Mesodermal cell (in vitro differentiated cells): ENCODE data around the gene FZR1.

Experiments used
- H3K27ac ChIP-seq: 2 replicates; pipeline ENCODE4 v1.7.0; 2013; ENCODE audit warnings: mild to moderate bottlenecking, low read depth, low read length, moderate library complexity; ENCODE audit not compliant: severe bottlenecking
- H3K36me3 ChIP-seq: 2 replicates; pipeline ENCODE4 v1.7.1; 2013; ENCODE audit warnings: mild to moderate bottlenecking, low read length, moderate library complexity; ENCODE audit not compliant: control insufficient read depth, insufficient read depth
- H3K4me1 ChIP-seq: one replicate; pipeline ENCODE4 v1.7.1; 2013; ENCODE audit warnings: mild to moderate bottlenecking, low read length; ENCODE audit not compliant: insufficient read depth, control insufficient read depth, poor library complexity, severe bottlenecking
- H3K4me3 ChIP-seq: 2 replicates; pipeline ENCODE4 v1.7.0; 2013; ENCODE audit warnings: low read length, control low read depth, mild to moderate bottlenecking; ENCODE audit not compliant: insufficient read depth, poor library complexity, severe bottlenecking; ENCODE audit errors: extremely low read depth
- H3K9me3 ChIP-seq: 2 replicates; pipeline ENCODE4 v1.7.1; 2013; ENCODE audit warnings: mild to moderate bottlenecking, low read length, moderate library complexity; ENCODE audit not compliant: control insufficient read depth
- WGBS, 2 experiments: methylation state at CpG; one replicate each; pipeline ENCODE4 v1.1.5; 2013; ENCODE audit warnings: missing lambda C conversion rate in 2 of 2; ENCODE audit not compliant: insufficient coverage in 2 of 2; 5-methylcytosine and 5-hydroxymethylcytosine counted together

Gene FZR1

DNA sequence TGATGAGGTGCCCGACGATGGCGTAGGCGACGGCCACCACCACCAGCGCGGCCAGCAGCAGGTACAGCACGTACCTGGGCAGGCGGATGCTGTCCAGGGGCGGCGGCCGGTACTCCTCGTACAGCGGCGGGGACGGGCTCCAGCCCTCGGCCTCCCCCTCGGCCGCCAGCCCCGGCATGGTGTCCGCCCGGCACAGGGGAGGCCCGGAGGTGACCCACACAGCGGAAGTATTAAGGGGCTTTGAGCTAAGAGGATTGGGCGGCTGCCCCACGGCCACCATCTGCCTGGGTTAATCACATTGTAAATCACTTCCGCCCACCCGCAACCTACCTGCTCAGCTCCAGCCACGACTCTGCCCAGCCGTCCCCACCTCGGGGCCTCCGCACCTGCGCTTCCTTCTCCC is 22.9 kb upstream of the FZR1 start, which contains the start of gene SMIM44:
Gene SMIM44 (minus strand): TSS at position 216 of the 403 bp plus-strand sequence. CDS start 38 bp downstream, at position 178.
- Histone ChIP-seq H3K4me3 (no peak within 1 kb of the TSS), H3K4me1 (no peaks in the 10 kb centered on the region), H3K36me3 (peaks cover 4% of the 10 kb centered on the region), H3K27ac (no peak within 1 kb of the TSS), H3K9me3 (no peaks in the 10 kb centered on the region)
- WGBS, 2 experiments = 92 to 96% methylated on average over 22 to 27 of the region's 33 CpGs

- no peak overlapping the region for H3K27ac ChIP-seq
- no peak overlapping the region for H3K4me3 ChIP-seq
These were observed 14.6 kb upstream of the FZR1 start for GRCh38 chr19:3491396-3492119.

DNA sequence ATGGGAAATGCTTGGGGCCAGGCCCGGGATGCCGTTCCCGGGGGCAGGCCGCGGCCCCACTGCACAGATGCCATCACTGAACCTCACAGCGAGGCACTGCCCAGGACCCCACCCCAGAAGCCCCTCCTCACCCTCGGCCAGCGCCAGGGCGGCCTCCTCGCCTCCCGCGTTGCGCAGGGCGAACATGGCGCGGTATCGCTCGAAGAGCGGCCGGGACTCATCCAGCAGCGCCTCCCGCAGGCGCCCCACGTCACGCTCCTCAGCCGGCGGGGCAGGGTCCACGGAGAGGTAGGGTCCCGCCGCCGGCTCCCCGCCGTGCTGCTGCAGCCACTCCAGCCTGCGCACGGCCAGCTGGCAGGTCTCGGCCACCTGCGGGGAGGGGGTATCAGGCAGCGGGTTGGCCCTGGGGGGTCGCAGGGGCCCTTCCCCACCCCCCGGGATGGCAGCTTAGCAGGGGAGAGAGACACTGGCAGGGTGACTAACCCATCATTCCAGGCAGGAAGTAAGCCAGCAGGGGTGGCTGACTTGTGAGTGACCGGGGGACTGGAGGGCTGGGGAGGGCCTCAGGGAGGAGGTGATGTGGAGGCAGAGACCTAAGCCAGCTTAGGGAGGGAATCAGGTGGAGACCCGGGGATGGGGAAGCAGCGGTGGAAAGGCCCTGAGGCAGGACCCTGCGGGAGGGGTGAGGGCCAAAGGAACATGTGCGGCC is 13.8 kb upstream of the FZR1 start:
- Histone ChIP-seq H3K27ac (no peak overlapping the region), H3K9me3 (no peaks in the 10 kb centered on the region), H3K4me1 (no peaks in the 10 kb centered on the region), H3K4me3 (no peak overlapping the region), H3K36me3 (peaks cover 55% of the 10 kb centered on the region)
- 94 to 96% methylated on average over 40 of the region's 45 CpGs for WGBS, 2 experiments

More at GRCh38 chr19:3491396-3492119, 14.6 kb upstream of the FZR1 start:
- Histone ChIP-seq H3K4me1 (no peaks in the 10 kb centered on the region), H3K36me3 (peaks cover 49% of the 10 kb centered on the region), H3K9me3 (no peaks in the 10 kb centered on the region)
- WGBS, 2 experiments = 97 to 98% methylated on average over 37 to 51 of the region's 55 CpGs

DNA sequence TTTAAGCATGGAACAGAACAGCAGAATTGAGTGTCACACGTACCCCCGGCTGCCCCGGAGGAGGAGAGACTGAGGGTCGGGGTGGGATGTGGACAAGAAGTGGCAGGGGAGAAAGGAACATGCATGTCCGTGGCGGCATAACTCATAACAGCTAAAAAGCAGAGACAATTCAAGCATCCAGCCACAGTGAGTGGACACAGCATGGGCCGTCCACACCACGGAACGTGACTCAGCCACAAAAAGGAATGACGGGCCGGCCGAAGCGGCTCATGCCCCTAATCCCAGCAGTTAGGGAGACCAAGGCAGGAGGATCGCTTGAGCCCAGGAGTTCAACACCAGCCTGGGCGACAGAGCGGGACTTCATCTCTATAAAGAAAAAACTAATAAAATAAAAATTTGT is 13.2 kb upstream of the FZR1 start:
- Histone ChIP-seq H3K36me3 (peaks cover 61% of the 10 kb centered on the region), H3K27ac (no peak overlapping the region), H3K9me3 (no peaks in the 10 kb centered on the region), H3K4me3 (no peak overlapping the region), H3K4me1 (no peaks in the 10 kb centered on the region)
- 96 to 100% methylated on average over 13 of the region's 16 CpGs for WGBS, 2 experiments

GRCh38 chr19:3493651-3494050 is 12.5 kb upstream of the FZR1 start:
- Histone ChIP-seq H3K4me1 (no peaks in the 10 kb centered on the region), H3K9me3 (no peaks in the 10 kb centered on the region), H3K36me3 (peaks cover 61% of the 10 kb centered on the region), H3K4me3 (no peak overlapping the region), H3K27ac (no peak overlapping the region)
- WGBS, 2 experiments = 92 to 95% methylated on average over 4 to 14 of the region's 14 CpGs

GRCh38 chr19:3494051-3494450 is 12.1 kb upstream of the FZR1 start:
- H3K9me3 ChIP-seq = no peaks in the 10 kb centered on the region
- no peak overlapping the region for H3K27ac ChIP-seq
- no peak overlapping the region for H3K4me3 ChIP-seq
- H3K36me3 ChIP-seq = peaks cover 62% of the 10 kb centered on the region
- 87 to 88% methylated on average over 11 to 13 of the region's 15 CpGs for WGBS, 2 experiments
- H3K4me1 ChIP-seq = no peaks in the 10 kb centered on the region

DNA sequence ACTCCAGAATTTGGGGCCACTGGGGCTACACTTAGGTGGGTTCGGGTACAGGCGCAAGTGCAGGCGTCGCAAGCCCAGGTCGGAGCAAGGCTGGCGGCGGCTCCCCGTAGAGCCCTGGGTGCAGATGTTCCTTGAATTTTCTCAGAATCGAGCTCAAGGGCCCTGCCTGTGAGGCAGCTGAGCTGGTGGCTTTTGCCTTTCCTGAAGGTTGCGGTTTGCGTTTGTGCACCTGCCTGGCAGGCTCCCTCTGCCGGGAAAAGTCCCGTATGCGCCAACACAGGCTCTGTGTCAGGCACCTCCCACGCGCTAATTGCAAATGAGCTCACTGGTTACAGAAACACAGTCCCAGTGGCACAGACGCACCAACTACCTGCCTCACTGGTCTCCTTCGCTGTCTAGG is 11.6 kb upstream of the FZR1 start:
- 96 to 99% methylated on average over 18 of the region's 18 CpGs for WGBS, 2 experiments
- no peak overlapping the region for H3K27ac ChIP-seq
- H3K4me1 ChIP-seq = no peaks in the 10 kb centered on the region
- no peak overlapping the region for H3K4me3 ChIP-seq
- no peaks in the 10 kb centered on the region for H3K9me3 ChIP-seq
- peaks cover 65% of the 10 kb centered on the region for H3K36me3 ChIP-seq

DNA sequence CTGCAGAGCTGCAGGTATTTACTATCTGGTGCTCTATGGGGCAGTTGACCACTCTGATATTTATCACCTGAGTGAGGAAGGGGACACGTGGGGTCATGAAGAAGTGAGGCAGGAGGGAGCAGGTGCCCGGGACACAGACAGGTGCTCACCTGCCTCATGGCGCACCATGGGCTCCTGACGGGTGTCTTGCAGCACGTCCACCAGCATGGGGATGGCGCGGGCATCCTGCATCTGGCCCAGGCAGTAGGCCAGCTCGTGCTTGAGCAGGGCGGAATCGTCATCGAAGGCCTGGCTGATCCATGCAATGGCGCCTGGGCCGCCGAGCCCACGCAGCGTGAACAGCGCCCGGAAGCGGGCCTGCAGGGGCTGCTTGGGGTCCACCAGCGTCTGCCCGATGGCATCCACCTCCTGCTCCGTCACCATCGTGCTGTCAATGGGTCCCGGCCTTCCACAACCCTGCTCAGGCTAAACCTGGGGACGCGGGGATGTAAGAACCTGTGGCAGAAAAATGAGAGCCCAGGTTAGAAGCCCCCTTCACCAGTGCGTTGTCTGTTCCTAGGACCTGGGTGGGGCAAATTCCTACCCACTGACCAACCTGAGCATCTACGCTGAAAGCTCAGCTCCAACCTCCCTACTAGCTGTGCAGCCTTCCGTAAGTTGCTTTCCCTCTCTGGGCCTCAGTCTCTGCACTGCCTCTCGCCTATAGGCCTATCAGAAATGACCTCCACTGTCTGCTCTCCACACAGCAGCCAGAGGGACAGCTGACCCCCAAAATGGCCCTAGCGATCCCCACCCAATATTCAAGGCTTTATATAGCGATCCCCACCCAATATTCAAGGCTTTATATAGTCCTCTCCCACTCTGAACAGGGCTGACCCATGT is 9.5 kb upstream of the FZR1 start:
- H3K9me3 ChIP-seq = no peaks in the 10 kb centered on the region
- 95 to 99% methylated on average over 25 to 32 of the region's 32 CpGs for WGBS, 2 experiments
- H3K4me3 ChIP-seq = no peak overlapping the region
- no peaks in the 10 kb centered on the region for H3K4me1 ChIP-seq
- H3K27ac ChIP-seq = no peak overlapping the region
- H3K36me3 ChIP-seq = peaks cover 59% of the 10 kb centered on the region

DNA sequence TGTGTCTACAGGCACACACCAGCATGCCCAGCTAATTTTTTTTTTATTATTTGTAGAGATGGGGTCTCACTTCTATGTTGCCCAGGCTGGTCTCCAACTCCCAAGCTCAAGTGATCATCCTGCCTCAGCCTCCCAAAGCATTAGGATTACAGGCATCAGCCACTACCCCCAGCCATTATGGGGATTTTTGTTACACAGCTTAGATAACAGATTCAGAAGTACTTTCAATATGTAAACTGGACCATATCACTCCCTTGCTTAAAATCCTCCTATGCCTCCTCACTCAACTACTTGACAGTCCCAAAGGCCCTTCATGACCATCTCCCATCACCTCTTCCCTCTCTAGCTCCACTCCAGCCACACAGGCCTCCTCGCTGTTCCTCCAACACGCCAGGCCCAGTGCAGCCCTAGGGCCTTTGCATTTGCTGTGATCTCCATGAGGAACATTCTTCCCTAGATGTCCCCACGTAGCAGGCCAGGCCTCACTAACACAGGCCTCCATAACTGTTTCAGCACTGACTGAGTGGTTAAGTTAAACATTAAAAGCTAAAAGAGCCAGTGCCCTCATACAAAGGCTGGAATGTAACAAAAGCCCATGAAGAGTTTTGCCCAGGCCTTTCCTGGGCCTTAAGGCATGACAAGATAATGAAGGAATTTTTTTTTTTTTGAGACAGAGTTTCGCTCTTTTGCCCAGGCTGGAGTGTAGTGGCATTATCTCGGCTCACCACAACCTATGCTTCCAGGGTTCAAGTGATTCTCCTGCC is 8.2 kb upstream of the FZR1 start:
- Histone ChIP-seq H3K4me3 (no peak overlapping the region), H3K9me3 (no peaks in the 10 kb centered on the region), H3K36me3 (peaks cover 48% of the 10 kb centered on the region), H3K27ac (no peak overlapping the region), H3K4me1 (no peaks in the 10 kb centered on the region)
- WGBS, 2 experiments = 96 to 98% methylated on average over 4 to 5 of the region's 5 CpGs
